Measurements from ENCODE around the gene FAM13B. TPM values are rescaled to one million over a fixed set of nuclear protein-coding genes. Genes with fewer than 3 reads are reported as not detected.
"Not testable (repeated sequence)": the region's sequence is repeated elsewhere in the genome, so short reads cannot be mapped to it uniquely, and the experiment has no call there.

The FAM13B gene
- total RNA-seq, 4 donors from 2014 or later, result 10.4 to 37.7 (median 20.2) TPM

- Histone ChIP-seq H3K4me1 (peaks cover 42% of the 10 kb centered on the region), H3K9me3 (no peaks in the 10 kb centered on the region), H3K36me3 (no peaks in the 10 kb centered on the region), H3K27ac (peak overlapping the region; percentile 98), H3K27me3 (no peaks in the 10 kb centered on the region), H3K4me3 (peak overlapping the region; percentile 88)
- TF ChIP-seq POLR2A (IDR thresholded peaks at IDR 0.05) (no peak), EP300 (IDR thresholded peaks at IDR 0.05) (no peak), POLR2AphosphoS5 (IDR thresholded peaks at IDR 0.05) (no peak), CTCF (IDR thresholded peaks at IDR 0.05) (no peak)
- DNase-seq (ENCODE audit: low spot score in 2 of 2), result no peak
- WGBS, result 3% methylated on average over 23 of the region's 24 CpGs
Observed at GRCh38 chr5:138032028-138032571, 779 bp downstream of the FAM13B start.

DNA sequence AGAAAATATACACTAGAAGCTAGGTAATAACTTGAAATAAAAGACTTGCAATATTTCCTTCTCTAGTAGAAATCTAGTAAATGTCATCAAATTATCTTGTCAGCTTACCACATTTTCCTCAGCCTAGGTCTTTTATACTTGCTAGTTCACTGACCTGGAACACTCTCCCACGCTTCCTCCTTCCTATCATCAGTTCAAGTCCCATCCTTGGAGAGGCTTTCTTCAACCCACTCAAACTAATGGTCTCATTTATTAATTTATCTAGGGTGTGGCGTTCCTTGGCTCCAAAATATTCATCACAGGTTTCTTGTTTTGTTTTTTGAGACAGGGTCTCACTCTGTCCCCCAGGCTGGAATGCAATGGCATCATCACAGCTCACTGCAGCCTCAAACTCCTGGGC is 2.9 kb downstream of the FAM13B start:
- H3K27me3 ChIP-seq, result no peaks in the 10 kb centered on the region
- WGBS, result 70% methylated on average over 2 of the region's 2 CpGs
- no peak overlapping the region for H3K27ac ChIP-seq
- no peak for DNase-seq (ENCODE audit: low spot score in 2 of 2)
- H3K36me3 ChIP-seq, result no peaks in the 10 kb centered on the region
- peaks cover 36% of the 10 kb centered on the region for H3K4me1 ChIP-seq
- TF ChIP-seq POLR2A (IDR thresholded peaks at IDR 0.05), result no peak
- no peak for TF ChIP-seq POLR2AphosphoS5 (IDR thresholded peaks at IDR 0.05)
- TF ChIP-seq CTCF (IDR thresholded peaks at IDR 0.05), result no peak
- TF ChIP-seq EP300 (IDR thresholded peaks at IDR 0.05), result no peak
- no peaks in the 10 kb centered on the region for H3K9me3 ChIP-seq
- no peak overlapping the region for H3K4me3 ChIP-seq

DNA sequence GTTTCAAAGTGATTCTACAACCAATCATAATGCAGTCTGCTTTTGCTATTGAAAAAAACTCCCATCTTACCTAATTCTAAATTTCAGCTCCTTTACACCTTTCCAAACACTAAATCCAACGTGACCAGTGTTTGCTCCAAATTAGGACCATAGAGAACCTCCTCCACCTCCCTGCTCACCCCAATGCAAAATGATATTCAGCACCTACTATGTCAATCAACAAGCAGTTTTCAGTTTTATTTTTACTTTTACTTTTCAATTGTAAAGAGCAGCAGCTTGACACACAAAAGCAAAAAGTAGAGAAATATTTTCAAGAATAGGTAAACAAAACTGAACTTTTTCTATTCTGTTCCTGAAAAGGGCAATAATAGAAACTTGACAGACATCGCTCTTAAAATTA is 3.4 kb downstream of the FAM13B start:
- Histone ChIP-seq H3K27ac (no peak overlapping the region), H3K9me3 (no peaks in the 10 kb centered on the region), H3K4me3 (no peak overlapping the region), H3K4me1 (peaks cover 38% of the 10 kb centered on the region), H3K27me3 (no peaks in the 10 kb centered on the region), H3K36me3 (no peaks in the 10 kb centered on the region)
- 49% methylated on average over 2 of the region's 2 CpGs for WGBS
- no peak for DNase-seq (ENCODE audit: low spot score in 2 of 2)
- TF ChIP-seq POLR2A (IDR thresholded peaks at IDR 0.05) (no peak), POLR2AphosphoS5 (IDR thresholded peaks at IDR 0.05) (no peak), CTCF (IDR thresholded peaks at IDR 0.05) (no peak), EP300 (IDR thresholded peaks at IDR 0.05) (no peak)

GRCh38 chr5:138028971-138029365 is 3.9 kb downstream of the FAM13B start:
- H3K9me3 ChIP-seq, result no peaks in the 10 kb centered on the region
- H3K4me1 ChIP-seq, result peaks cover 43% of the 10 kb centered on the region
- no peak overlapping the region for H3K27ac ChIP-seq
- no peak for DNase-seq (ENCODE audit: low spot score in 2 of 2)
- WGBS, result 92% methylated on average over 5 of the region's 5 CpGs
- TF ChIP-seq EP300 (IDR thresholded peaks at IDR 0.05) (no peak), POLR2A (IDR thresholded peaks at IDR 0.05) (no peak), CTCF (IDR thresholded peaks at IDR 0.05) (no peak), POLR2AphosphoS5 (IDR thresholded peaks at IDR 0.05) (no peak)
- H3K4me3 ChIP-seq, result no peak overlapping the region
- no peaks in the 10 kb centered on the region for H3K36me3 ChIP-seq
- H3K27me3 ChIP-seq, result no peaks in the 10 kb centered on the region

GRCh38 chr5:138028262-138028970 is 4.5 kb downstream of the FAM13B start:
- not testable (repeated sequence) for H3K36me3 ChIP-seq; H3K4me3 ChIP-seq; H3K27ac ChIP-seq; H3K9me3 ChIP-seq; H3K27me3 ChIP-seq; DNase-seq (ENCODE audit: low spot score in 2 of 2)
- H3K4me1 ChIP-seq, result peaks cover 43% of the 10 kb centered on the region
- 90% methylated on average over 12 of the region's 12 CpGs for WGBS

GRCh38 chr5:138026793-138027192 is 6.1 kb downstream of the FAM13B start:
- H3K27me3 ChIP-seq; H3K9me3 ChIP-seq; H3K27ac ChIP-seq; DNase-seq (ENCODE audit: low spot score in 2 of 2); H3K4me3 ChIP-seq; H3K36me3 ChIP-seq: not testable (repeated sequence)
- 92% methylated on average over 9 of the region's 9 CpGs for WGBS
- peaks cover 54% of the 10 kb centered on the region for H3K4me1 ChIP-seq

Data from suprapubic skin (tissue), 4 donors.